WTC11 (cell line): ENCODE results near the gene C11orf54. TPM values are rescaled to one million over a fixed set of nuclear protein-coding genes. Genes with fewer than 3 reads are reported as not detected.

ENCODE experiments used
- ATAC-seq: fragments of 200-7000 bp; cut with Tn5 transposase; 2 replicates; pipeline ENCODE4 v1.10.0; 2021; ENCODE audit warnings: mild to moderate bottlenecking, moderate library complexity
- CTCF ChIA-PET: fragments of 300-600 bp; sonication (Branson Sonifier 250); formaldehyde crosslinking; loops from one replicate; lab custom pipeline; 2021; ENCODE audit warnings: antibody characterized with exemption; lab: Charles Lee
- POLR2A ChIA-PET: fragments of 350-600 bp; sonication (Branson Sonifier 250); formaldehyde crosslinking; loops from one replicate; lab custom pipeline; 2021; ENCODE audit warnings: antibody characterized with exemption; lab: Charles Lee
- DNase-seq: peaks from one replicate; pipeline ENCODE4 v3.0.0; 2021; ENCODE audit warnings: low spot score
- H3K27ac Mint-ChIP-seq: 2 replicates; pipeline ENCODE4 v1.8.0; 2021; ENCODE audit warnings: mixed read lengths
- H3K27me3 Mint-ChIP-seq: 2 replicates; pipeline ENCODE4 v1.8.0; 2021; ENCODE audit warnings: low read depth, mild to moderate bottlenecking, moderate library complexity, mixed read lengths
- H3K36me3 Mint-ChIP-seq: 2 replicates; pipeline ENCODE4 v1.8.0; 2021; ENCODE audit warnings: mixed read lengths
- H3K4me1 Mint-ChIP-seq: 2 replicates; pipeline ENCODE4 v1.8.0; 2022; ENCODE audit warnings: mixed read lengths
- H3K4me3 Mint-ChIP-seq: 2 replicates; pipeline ENCODE4 v1.8.0; 2021; ENCODE audit warnings: mild to moderate bottlenecking, moderate library complexity, mixed read lengths
- H3K9me3 Mint-ChIP-seq: 2 replicates; pipeline ENCODE4 v1.8.0; 2021; ENCODE audit warnings: mixed read lengths
- CREM ChIP-seq: sonication (generic); formaldehyde crosslinking; IDR thresholded peaks from 2 replicates; pipeline ENCODE4 v1.8.1; 2022; ENCODE audit warnings: mild to moderate bottlenecking, missing genetic modification reagents, moderate library complexity
- ESRRA ChIP-seq: sonication (generic); formaldehyde crosslinking; IDR thresholded peaks from 2 replicates; pipeline ENCODE4 v1.8.1; 2022; ENCODE audit warnings: mild to moderate bottlenecking, missing genetic modification reagents, borderline replicate concordance
- FOXK1 ChIP-seq: sonication (generic); formaldehyde crosslinking; IDR thresholded peaks from 2 replicates; pipeline ENCODE4 v1.8.0; 2022; ENCODE audit warnings: mild to moderate bottlenecking, moderate library complexity, missing genetic modification reagents
- HMGA2 ChIP-seq: fragments of 250-450 bp; sonication (Bioruptor Pico); IDR thresholded peaks from 2 replicates; pipeline ENCODE4 v1.4.0; 2021; ENCODE audit warnings: mild to moderate bottlenecking, moderate library complexity
- JAZF1 ChIP-seq: fragments of 250-450 bp; sonication (Bioruptor Pico); IDR thresholded peaks from 2 replicates; pipeline ENCODE4 v1.9.0; 2021; ENCODE audit warnings: moderate library complexity, mild to moderate bottlenecking, inconsistent platforms
- JUN ChIP-seq: sonication (generic); formaldehyde crosslinking; IDR thresholded peaks from 2 replicates; pipeline ENCODE4 v1.8.0; 2023; ENCODE audit warnings: mild to moderate bottlenecking, missing genetic modification reagents
- KAT7 ChIP-seq: sonication (generic); formaldehyde crosslinking; IDR thresholded peaks from 2 replicates; pipeline ENCODE4 v1.8.1; 2023; ENCODE audit warnings: missing genetic modification reagents, mild to moderate bottlenecking, borderline replicate concordance
- MXD4 ChIP-seq: fragments of 250-450 bp; sonication (Bioruptor Pico); IDR thresholded peaks from 2 replicates; pipeline ENCODE4 v1.8.0; 2021; ENCODE audit warnings: mild to moderate bottlenecking, moderate library complexity, borderline replicate concordance
- NFYB ChIP-seq: sonication (generic); formaldehyde crosslinking; conservative IDR thresholded peaks from 2 replicates; pipeline ENCODE4 v1.8.0; 2022; ENCODE audit warnings: low read depth, missing genetic modification reagents
- NR1H2 ChIP-seq: sonication (generic); formaldehyde crosslinking; IDR thresholded peaks from 2 replicates; pipeline ENCODE4 v1.9.0; 2021; ENCODE audit warnings: mild to moderate bottlenecking, moderate library complexity, missing genetic modification reagents
- NR2C2 ChIP-seq: sonication (generic); formaldehyde crosslinking; IDR thresholded peaks from 2 replicates; pipeline ENCODE4 v1.8.0; 2022; ENCODE audit warnings: mild to moderate bottlenecking, missing genetic modification reagents
- NR3C1 ChIP-seq: sonication (generic); formaldehyde crosslinking; conservative IDR thresholded peaks from 2 replicates; pipeline ENCODE4 v1.8.1; 2023; ENCODE audit warnings: low read depth, mild to moderate bottlenecking, missing genetic modification reagents
- PRRX2 ChIP-seq: fragments of 250-450 bp; sonication (Bioruptor Pico); IDR thresholded peaks from 2 replicates; pipeline ENCODE4 v1.8.0; 2021; ENCODE audit warnings: mild to moderate bottlenecking
- SMAD3 ChIP-seq: sonication (generic); formaldehyde crosslinking; IDR thresholded peaks from 2 replicates; pipeline ENCODE4 v1.8.0; 2022; ENCODE audit warnings: missing genetic modification reagents, mild to moderate bottlenecking, borderline replicate concordance
- SMAD4 ChIP-seq: sonication (generic); formaldehyde crosslinking; IDR thresholded peaks from 2 replicates; pipeline ENCODE4 v1.8.0; 2022; ENCODE audit warnings: mild to moderate bottlenecking, missing genetic modification reagents
- TEAD4 ChIP-seq: sonication (generic); formaldehyde crosslinking; IDR thresholded peaks from 2 replicates; pipeline ENCODE4 v1.8.0; 2022; ENCODE audit warnings: mild to moderate bottlenecking, missing genetic modification reagents
- ZNF121 ChIP-seq: sonication (generic); formaldehyde crosslinking; IDR thresholded peaks from 2 replicates; pipeline ENCODE4 v1.8.0; 2023; ENCODE audit warnings: missing genetic modification reagents
- ZNF219 ChIP-seq: sonication (generic); formaldehyde crosslinking; IDR thresholded peaks from 2 replicates; pipeline ENCODE4 v1.8.0; 2023; ENCODE audit warnings: missing genetic modification reagents, mild to moderate bottlenecking, borderline replicate concordance
- ZNF232 ChIP-seq: sonication (generic); formaldehyde crosslinking; IDR thresholded peaks from 2 replicates; pipeline ENCODE4 v1.8.0; 2022; ENCODE audit warnings: mild to moderate bottlenecking, missing genetic modification reagents
- ZNF396 ChIP-seq: fragments of 250-450 bp; sonication (Bioruptor Pico); IDR thresholded peaks from 2 replicates; pipeline ENCODE4 v1.8.0; 2021; ENCODE audit warnings: mild to moderate bottlenecking, moderate library complexity, borderline replicate concordance
- total RNA-seq: library from RNA; stranded (reverse); gene quantifications from 3 replicates; pipeline ENCODE4 v1.2.3, GENCODE V29; 2021
- TF ChIP-seq, protein P1 (sequence below): sonication (generic); formaldehyde crosslinking; IDR thresholded peaks from 2 replicates; pipeline ENCODE4 v1.8.0; 2022; ENCODE audit warnings: mild to moderate bottlenecking, missing genetic modification reagents
- TF ChIP-seq, protein P2 (sequence below): sonication (generic); formaldehyde crosslinking; IDR thresholded peaks from 2 replicates; pipeline ENCODE4 v1.8.0; 2022; ENCODE audit warnings: missing genetic modification reagents
- TF ChIP-seq, protein P3 (sequence below): sonication (generic); formaldehyde crosslinking; IDR thresholded peaks from 2 replicates; pipeline ENCODE4 v1.8.0; 2023; ENCODE audit warnings: missing genetic modification reagents
- TF ChIP-seq, protein P4 (sequence below): sonication (generic); formaldehyde crosslinking; IDR thresholded peaks from 2 replicates; pipeline ENCODE4 v1.8.1; 2023; ENCODE audit warnings: mild to moderate bottlenecking, missing genetic modification reagents, borderline replicate concordance
- TF ChIP-seq, protein P5 (sequence below): sonication (generic); formaldehyde crosslinking; IDR thresholded peaks from 2 replicates; pipeline ENCODE4 v1.8.1; 2022; ENCODE audit warnings: missing genetic modification reagents, borderline replicate concordance

C11orf54 gene
- total RNA-seq, 1 experiment from 2014 or later, result 25.4 TPM

DNA sequence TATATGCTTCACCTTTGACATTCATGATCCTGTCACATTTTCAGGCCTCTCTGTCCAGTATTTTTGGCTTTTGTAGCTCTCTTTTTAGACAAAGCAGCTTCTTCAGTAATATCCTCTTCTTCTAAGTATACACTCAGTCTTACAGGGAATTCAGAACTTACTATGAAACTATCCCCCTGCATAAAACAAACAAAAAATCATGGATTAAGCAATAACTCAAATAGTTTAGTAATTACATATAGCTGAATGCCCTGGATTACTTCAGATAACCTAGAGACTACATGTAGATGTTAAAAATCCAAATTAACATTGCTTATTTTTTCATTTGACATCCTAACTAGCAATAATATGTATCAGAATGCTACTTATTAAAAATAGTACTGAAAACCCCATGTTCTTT, 5.3 kb upstream of the C11orf54 start:
- CTCF ChIA-PET, result no interaction called here
- Mint-ChIP-seq H3K36me3 (peaks cover 99% of the 10 kb centered on the region), H3K4me1 (peaks cover 47% of the 10 kb centered on the region), H3K27me3 (no peaks in the 10 kb centered on the region), H3K9me3 (no peaks in the 10 kb centered on the region), H3K4me3 (peak overlapping the region; percentile 40), H3K27ac (peak overlapping the region; percentile 50; the same call in 1 of the 2 replicates)
- TF ChIP-seq PRRX2, result no peak
- no peak for TF ChIP-seq CREM (CRISPR knock-in tag)
- no peak for TF ChIP-seq KAT7 (CRISPR knock-in tag)
- TF ChIP-seq TEAD4 (CRISPR knock-in tag), result no peak
- TF ChIP-seq ZNF396, result no peak
- no peak for TF ChIP-seq HMGA2
- TF ChIP-seq MXD4, result no peak
- TF ChIP-seq SMAD3, result no peak
- TF ChIP-seq, protein P1, sequence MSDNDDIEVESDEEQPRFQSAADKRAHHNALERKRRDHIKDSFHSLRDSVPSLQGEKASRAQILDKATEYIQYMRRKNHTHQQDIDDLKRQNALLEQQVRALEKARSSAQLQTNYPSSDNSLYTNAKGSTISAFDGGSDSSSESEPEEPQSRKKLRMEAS (CRISPR knock-in tag), result no peak
- no peak for TF ChIP-seq NFYB (CRISPR knock-in tag)
- ATAC-seq (no peak), DNase-seq (no peak)
- POLR2A ChIA-PET, result no interaction called here

DNA sequence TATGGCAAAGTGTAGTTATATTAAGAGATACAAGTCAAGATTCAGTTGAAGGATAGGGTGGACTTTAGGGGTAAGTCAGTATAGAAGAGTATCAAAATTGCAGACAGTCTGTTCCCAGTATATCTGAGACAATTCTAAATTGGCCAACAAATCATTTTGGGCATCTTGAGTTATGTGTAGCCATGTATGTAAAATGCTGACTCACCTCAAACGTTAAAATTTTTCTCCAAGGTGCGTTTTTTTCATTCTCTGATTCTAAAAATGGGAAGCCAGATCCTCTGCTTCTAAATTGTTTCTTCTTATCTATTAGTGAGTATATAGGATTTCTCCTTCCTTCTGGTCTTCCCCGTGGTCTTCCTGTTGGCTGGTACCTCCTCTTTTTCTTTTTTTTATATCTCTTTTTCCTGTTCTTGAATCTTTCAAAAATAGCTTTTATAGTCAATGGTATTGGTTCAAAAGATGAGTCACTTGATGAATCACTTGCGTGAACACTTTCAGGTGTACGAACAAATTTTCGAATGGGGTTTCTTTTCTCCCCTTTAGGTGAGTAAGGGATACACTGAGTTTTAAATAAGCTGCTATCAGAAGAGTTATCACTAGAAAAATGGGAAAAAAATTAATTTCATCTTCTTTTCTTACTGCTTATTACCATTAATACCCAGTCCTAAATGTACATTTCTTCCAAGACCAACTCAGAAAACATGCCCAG, 3.4 kb upstream of the C11orf54 start:
- Mint-ChIP-seq H3K4me1 (peaks cover 53% of the 10 kb centered on the region), H3K36me3 (peaks cover 82% of the 10 kb centered on the region), H3K27ac (peak overlapping the region; percentile 96), H3K9me3 (no peaks in the 10 kb centered on the region), H3K4me3 (peak overlapping the region; percentile 99), H3K27me3 (no peaks in the 10 kb centered on the region; the same call in 1 of the 2 replicates)
- ChIA-PET POLR2A (interaction anchor here (0.9 kb wide), 2 partner anchors 13 to 46 kb away, joined by 3 read pairs; partner anchors contain the start of gene MED17), CTCF (no interaction called here)
- DNase-seq, result no peak
- TF ChIP-seq, protein P2, sequence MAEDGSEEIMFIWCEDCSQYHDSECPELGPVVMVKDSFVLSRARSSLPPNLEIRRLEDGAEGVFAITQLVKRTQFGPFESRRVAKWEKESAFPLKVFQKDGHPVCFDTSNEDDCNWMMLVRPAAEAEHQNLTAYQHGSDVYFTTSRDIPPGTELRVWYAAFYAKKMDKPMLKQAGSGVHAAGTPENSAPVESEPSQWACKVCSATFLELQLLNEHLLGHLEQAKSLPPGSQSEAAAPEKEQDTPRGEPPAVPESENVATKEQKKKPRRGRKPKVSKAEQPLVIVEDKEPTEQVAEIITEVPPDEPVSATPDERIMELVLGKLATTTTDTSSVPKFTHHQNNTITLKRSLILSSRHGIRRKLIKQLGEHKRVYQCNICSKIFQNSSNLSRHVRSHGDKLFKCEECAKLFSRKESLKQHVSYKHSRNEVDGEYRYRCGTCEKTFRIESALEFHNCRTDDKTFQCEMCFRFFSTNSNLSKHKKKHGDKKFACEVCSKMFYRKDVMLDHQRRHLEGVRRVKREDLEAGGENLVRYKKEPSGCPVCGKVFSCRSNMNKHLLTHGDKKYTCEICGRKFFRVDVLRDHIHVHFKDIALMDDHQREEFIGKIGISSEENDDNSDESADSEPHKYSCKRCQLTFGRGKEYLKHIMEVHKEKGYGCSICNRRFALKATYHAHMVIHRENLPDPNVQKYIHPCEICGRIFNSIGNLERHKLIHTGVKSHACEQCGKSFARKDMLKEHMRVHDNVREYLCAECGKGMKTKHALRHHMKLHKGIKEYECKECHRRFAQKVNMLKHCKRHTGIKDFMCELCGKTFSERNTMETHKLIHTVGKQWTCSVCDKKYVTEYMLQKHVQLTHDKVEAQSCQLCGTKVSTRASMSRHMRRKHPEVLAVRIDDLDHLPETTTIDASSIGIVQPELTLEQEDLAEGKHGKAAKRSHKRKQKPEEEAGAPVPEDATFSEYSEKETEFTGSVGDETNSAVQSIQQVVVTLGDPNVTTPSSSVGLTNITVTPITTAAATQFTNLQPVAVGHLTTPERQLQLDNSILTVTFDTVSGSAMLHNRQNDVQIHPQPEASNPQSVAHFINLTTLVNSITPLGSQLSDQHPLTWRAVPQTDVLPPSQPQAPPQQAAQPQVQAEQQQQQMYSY (CRISPR knock-in tag), result no peak
- TF ChIP-seq ZNF219 (CRISPR knock-in tag) (no peak), SMAD4 (CRISPR knock-in tag) (no peak), ZNF121 (CRISPR knock-in tag) (no peak), JUN (no peak), JAZF1 (CRISPR knock-in tag) (no peak), ZNF232 (CRISPR knock-in tag) (no peak), NR2C2 (no peak), MXD4 (no peak), NR3C1 (CRISPR knock-in tag) (no peak), KAT7 (CRISPR knock-in tag) (no peak), NR1H2 (no peak), FOXK1 (CRISPR knock-in tag) (no peak), ESRRA (CRISPR knock-in tag) (no peak)
- TF ChIP-seq, protein P3, sequence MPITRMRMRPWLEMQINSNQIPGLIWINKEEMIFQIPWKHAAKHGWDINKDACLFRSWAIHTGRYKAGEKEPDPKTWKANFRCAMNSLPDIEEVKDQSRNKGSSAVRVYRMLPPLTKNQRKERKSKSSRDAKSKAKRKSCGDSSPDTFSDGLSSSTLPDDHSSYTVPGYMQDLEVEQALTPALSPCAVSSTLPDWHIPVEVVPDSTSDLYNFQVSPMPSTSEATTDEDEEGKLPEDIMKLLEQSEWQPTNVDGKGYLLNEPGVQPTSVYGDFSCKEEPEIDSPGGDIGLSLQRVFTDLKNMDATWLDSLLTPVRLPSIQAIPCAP (CRISPR knock-in tag), result no peak
- TF ChIP-seq, protein P4, sequence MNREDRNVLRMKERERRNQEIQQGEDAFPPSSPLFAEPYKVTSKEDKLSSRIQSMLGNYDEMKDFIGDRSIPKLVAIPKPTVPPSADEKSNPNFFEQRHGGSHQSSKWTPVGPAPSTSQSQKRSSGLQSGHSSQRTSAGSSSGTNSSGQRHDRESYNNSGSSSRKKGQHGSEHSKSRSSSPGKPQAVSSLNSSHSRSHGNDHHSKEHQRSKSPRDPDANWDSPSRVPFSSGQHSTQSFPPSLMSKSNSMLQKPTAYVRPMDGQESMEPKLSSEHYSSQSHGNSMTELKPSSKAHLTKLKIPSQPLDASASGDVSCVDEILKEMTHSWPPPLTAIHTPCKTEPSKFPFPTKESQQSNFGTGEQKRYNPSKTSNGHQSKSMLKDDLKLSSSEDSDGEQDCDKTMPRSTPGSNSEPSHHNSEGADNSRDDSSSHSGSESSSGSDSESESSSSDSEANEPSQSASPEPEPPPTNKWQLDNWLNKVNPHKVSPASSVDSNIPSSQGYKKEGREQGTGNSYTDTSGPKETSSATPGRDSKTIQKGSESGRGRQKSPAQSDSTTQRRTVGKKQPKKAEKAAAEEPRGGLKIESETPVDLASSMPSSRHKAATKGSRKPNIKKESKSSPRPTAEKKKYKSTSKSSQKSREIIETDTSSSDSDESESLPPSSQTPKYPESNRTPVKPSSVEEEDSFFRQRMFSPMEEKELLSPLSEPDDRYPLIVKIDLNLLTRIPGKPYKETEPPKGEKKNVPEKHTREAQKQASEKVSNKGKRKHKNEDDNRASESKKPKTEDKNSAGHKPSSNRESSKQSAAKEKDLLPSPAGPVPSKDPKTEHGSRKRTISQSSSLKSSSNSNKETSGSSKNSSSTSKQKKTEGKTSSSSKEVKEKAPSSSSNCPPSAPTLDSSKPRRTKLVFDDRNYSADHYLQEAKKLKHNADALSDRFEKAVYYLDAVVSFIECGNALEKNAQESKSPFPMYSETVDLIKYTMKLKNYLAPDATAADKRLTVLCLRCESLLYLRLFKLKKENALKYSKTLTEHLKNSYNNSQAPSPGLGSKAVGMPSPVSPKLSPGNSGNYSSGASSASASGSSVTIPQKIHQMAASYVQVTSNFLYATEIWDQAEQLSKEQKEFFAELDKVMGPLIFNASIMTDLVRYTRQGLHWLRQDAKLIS (CRISPR knock-in tag), result no peak
- TF ChIP-seq, protein P5, sequence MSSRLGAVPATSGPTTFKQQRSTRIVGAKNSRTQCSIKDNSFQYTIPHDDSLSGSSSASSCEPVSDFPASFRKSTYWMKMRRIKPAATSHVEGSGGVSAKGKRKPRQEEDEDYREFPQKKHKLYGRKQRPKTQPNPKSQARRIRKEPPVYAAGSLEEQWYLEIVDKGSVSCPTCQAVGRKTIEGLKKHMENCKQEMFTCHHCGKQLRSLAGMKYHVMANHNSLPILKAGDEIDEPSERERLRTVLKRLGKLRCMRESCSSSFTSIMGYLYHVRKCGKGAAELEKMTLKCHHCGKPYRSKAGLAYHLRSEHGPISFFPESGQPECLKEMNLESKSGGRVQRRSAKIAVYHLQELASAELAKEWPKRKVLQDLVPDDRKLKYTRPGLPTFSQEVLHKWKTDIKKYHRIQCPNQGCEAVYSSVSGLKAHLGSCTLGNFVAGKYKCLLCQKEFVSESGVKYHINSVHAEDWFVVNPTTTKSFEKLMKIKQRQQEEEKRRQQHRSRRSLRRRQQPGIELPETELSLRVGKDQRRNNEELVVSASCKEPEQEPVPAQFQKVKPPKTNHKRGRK (CRISPR knock-in tag), result no peak
- ATAC-seq, result no peak
